ENCODE measurements around the gene GABRR2.
"Not testable (repeated sequence)": the region's sequence is repeated elsewhere in the genome, so short reads cannot be mapped to it uniquely, and the experiment has no call there.

GABRR2 gene

DNA sequence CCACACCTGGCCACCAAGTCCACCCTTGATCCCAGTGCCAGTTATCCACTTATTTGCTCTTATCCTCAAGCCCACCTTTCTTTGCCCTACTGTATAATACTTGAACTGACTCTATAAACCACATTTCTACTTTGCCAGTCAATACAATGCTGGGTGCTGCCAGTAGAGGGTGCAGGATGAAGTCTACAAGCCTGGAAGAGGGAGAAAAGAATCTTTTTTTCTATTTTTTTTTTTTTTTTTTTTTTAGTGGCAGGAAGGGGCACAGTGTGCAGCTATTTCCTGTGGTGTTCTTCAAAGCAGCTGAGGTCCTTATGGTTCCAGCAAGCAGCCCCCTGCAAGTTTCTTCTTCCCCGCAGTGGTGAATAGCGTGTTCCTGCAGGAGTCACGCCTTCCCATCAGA lies 75.8 kb downstream of the GABRR2 start:
- peaks cover 7% of the 10 kb centered on the region for H3K36me3 Mint-ChIP-seq
- H3K27ac Mint-ChIP-seq, result no peak overlapping the region
- peak overlapping the region; percentile 47 for H3K4me3 Mint-ChIP-seq
- peaks cover 25% of the 10 kb centered on the region for H3K4me1 Mint-ChIP-seq (ENCODE audit: low read depth)
- H3K9me3 Mint-ChIP-seq (ENCODE audit: low read depth), result no peaks in the 10 kb centered on the region
- H3K27me3 Mint-ChIP-seq, result peaks cover 4% of the 10 kb centered on the region

GRCh38 chr6:89237158-89237557 lies 77.9 kb downstream of the GABRR2 start:
- Mint-ChIP-seq H3K4me1 (ENCODE audit: low read depth) (peaks cover 24% of the 10 kb centered on the region), H3K36me3 (peaks cover 9% of the 10 kb centered on the region), H3K27ac (no peak overlapping the region), H3K27me3 (peaks cover 9% of the 10 kb centered on the region), H3K9me3 (ENCODE audit: low read depth) (no peaks in the 10 kb centered on the region), H3K4me3 (no peak overlapping the region)

GRCh38 chr6:89233605-89234004 lies 81.5 kb downstream of the GABRR2 start:
- not testable (repeated sequence) for H3K36me3 Mint-ChIP-seq; H3K9me3 Mint-ChIP-seq (ENCODE audit: low read depth); H3K27ac Mint-ChIP-seq
- peak overlapping the region; percentile 69 for H3K4me3 Mint-ChIP-seq
- peaks cover 10% of the 10 kb centered on the region for H3K4me1 Mint-ChIP-seq (ENCODE audit: low read depth)
- H3K27me3 Mint-ChIP-seq, result peaks cover 14% of the 10 kb centered on the region

DNA sequence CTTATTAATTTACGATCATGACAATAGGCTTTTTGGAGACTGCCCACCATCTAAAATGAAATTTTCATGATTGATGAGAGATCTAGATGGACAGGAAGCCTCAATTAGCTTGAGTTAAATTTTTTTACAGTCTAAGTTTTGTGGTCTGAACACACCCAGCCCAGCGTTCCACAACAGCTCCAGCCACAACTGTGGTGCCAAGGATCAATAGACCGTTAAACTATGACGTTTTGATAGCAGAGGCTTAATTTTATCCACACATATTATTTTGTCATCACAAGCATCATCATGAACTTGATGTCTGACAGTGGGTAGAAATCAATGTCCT lies 92.4 kb downstream of the GABRR2 start:
- H3K9me3 Mint-ChIP-seq (ENCODE audit: low read depth), result no peaks in the 10 kb centered on the region
- H3K27ac Mint-ChIP-seq, result no peak overlapping the region
- no peaks in the 10 kb centered on the region for H3K36me3 Mint-ChIP-seq
- H3K4me1 Mint-ChIP-seq (ENCODE audit: low read depth), result no peaks in the 10 kb centered on the region
- H3K4me3 Mint-ChIP-seq, result no peak overlapping the region
- no peaks in the 10 kb centered on the region for H3K27me3 Mint-ChIP-seq

DNA sequence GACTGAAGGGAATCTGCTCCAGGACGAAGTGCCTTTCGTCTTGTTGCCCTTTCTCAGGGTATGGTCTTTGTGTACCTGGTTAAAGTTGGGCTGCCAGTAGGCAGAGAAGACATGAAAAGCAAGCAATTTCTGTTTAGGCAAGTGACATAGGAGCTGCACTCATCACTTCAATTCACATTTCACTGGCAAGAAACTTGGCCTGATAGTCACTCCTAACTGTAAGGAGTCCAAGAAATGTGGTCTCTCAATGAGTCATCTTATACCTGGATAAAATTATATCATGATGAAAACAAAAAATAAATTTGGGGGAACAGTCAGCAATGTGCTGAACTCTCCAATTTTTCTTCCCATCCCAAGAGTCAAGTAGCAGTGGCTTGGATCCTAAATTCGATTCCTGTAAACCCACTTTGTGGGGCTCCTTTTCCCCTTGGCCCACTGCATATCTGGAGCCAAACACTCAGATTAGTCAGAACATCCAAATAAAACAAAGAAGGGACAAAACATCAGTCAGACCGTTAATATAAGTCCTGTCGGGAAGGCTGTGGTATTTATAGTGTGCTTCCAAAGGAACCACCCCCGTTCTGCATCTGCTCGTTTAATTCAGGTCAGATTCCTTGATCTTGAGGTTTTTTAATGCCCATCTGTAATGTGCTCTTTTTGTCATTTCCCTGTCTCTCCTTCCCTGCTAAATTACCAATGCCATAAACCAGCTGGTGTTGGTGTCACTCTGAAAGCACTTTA lies 93.0 kb downstream of the GABRR2 start:
- Mint-ChIP-seq H3K4me1 (ENCODE audit: low read depth) (no peaks in the 10 kb centered on the region), H3K36me3 (no peaks in the 10 kb centered on the region), H3K4me3 (no peak overlapping the region), H3K27me3 (no peaks in the 10 kb centered on the region), H3K9me3 (ENCODE audit: low read depth) (no peaks in the 10 kb centered on the region), H3K27ac (no peak overlapping the region)

DNA sequence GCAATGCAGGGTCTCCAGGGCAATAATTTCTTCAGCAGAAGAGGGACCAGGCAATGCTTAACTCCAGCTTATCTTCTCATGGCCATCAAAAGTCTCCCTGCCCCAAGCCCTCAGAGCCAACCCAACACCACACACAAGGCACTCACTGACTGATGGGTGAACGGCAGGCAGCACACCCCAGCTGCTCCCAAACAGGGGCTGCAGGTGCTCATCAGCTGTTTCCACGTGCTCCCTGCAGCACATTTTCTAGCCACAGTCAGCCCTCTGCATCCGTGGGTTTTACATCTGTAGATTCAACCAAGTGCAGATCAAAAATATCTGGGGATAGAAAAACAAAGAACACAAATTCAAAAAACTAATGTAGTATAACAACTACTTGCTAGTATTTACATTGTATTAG lies 94.0 kb downstream of the GABRR2 start:
- no peaks in the 10 kb centered on the region for H3K36me3 Mint-ChIP-seq
- H3K9me3 Mint-ChIP-seq (ENCODE audit: low read depth), result no peaks in the 10 kb centered on the region
- no peak overlapping the region for H3K4me3 Mint-ChIP-seq
- H3K4me1 Mint-ChIP-seq (ENCODE audit: low read depth), result no peaks in the 10 kb centered on the region
- H3K27me3 Mint-ChIP-seq, result no peaks in the 10 kb centered on the region
- no peak overlapping the region for H3K27ac Mint-ChIP-seq

GRCh38 chr6:89217299-89217910 lies 97.7 kb downstream of the GABRR2 start, which contains the start of gene GABRR1:
TSS of gene GABRR1 (minus strand) at chr6:89217358. CDS start at chr6:89217322, 36 bp downstream.
- no peaks in the 10 kb centered on the region for H3K9me3 Mint-ChIP-seq (ENCODE audit: low read depth)
- H3K4me1 Mint-ChIP-seq (ENCODE audit: low read depth), result no peaks in the 10 kb centered on the region
- peaks cover 1% of the 10 kb centered on the region for H3K27me3 Mint-ChIP-seq
- H3K27ac Mint-ChIP-seq, result no peak within 1 kb of the TSS
- H3K4me3 Mint-ChIP-seq, result no peak within 1 kb of the TSS
- H3K36me3 Mint-ChIP-seq, result no peaks in the 10 kb centered on the region

DNA sequence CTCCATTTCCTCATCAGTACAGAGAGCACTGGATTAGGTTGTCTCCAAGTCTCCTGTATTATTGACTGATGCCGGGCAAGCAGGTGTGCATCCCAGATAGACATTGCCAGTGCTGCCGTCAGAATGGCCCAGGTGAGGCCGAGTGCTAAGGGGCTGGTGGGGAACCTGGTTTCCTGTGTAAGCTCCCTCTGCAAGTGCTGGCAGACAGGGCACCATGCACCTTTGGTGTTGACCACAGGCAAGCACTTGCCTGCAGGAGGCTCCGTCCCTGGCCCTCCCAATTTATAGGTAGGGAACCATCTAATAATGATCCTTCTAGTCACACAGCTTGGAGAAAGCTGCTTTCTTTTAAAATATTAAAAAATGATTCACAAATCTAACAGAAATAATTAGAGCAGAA lies 98.7 kb downstream of the GABRR2 start:
- Mint-ChIP-seq H3K27ac (no peak overlapping the region), H3K9me3 (ENCODE audit: low read depth) (no peaks in the 10 kb centered on the region), H3K27me3 (peaks cover 5% of the 10 kb centered on the region), H3K4me1 (ENCODE audit: low read depth) (no peaks in the 10 kb centered on the region), H3K36me3 (no peaks in the 10 kb centered on the region), H3K4me3 (no peak overlapping the region)

GRCh38 chr6:89215391-89215790 lies 99.7 kb downstream of the GABRR2 start:
- H3K4me3 Mint-ChIP-seq, result no peak overlapping the region
- H3K36me3 Mint-ChIP-seq, result no peaks in the 10 kb centered on the region
- no peaks in the 10 kb centered on the region for H3K9me3 Mint-ChIP-seq (ENCODE audit: low read depth)
- peaks cover 8% of the 10 kb centered on the region for H3K27me3 Mint-ChIP-seq
- H3K4me1 Mint-ChIP-seq (ENCODE audit: low read depth), result no peaks in the 10 kb centered on the region
- H3K27ac Mint-ChIP-seq, result no peak overlapping the region

GRCh38 chr6:89214197-89214596 lies 100.9 kb downstream of the GABRR2 start:
- Mint-ChIP-seq H3K27me3 (peaks cover 8% of the 10 kb centered on the region), H3K9me3 (ENCODE audit: low read depth) (no peaks in the 10 kb centered on the region), H3K27ac (no peak overlapping the region), H3K4me3 (no peak overlapping the region), H3K36me3 (no peaks in the 10 kb centered on the region), H3K4me1 (ENCODE audit: low read depth) (no peaks in the 10 kb centered on the region)

DNA sequence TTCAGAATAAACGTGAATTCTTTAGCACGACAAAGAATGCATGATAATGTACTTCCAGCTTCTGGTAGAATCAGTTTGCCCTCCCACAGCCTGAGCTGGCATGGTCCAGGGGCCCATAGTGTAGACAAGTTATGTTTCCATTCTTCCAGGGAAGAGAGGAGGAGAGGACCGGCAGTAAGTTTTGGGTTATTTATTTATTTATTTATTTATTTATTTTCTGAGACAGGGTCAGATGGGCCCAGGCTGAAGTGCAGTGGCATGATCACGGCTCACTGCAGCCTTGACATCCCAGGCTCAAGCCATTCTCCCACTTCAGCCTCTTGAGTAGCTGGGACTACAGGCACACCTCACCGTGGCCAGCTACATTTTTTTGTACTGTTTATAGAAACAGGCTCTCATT lies 102.6 kb downstream of the GABRR2 start:
- Mint-ChIP-seq H3K4me3 (no peak overlapping the region), H3K27ac (no peak overlapping the region), H3K27me3 (peaks cover 8% of the 10 kb centered on the region), H3K4me1 (ENCODE audit: low read depth) (no peaks in the 10 kb centered on the region), H3K9me3 (ENCODE audit: low read depth) (no peaks in the 10 kb centered on the region), H3K36me3 (no peaks in the 10 kb centered on the region)

- no peaks in the 10 kb centered on the region for H3K36me3 Mint-ChIP-seq
These were observed 105.6 kb downstream of the GABRR2 start for GRCh38 chr6:89209457-89209856.

DNA sequence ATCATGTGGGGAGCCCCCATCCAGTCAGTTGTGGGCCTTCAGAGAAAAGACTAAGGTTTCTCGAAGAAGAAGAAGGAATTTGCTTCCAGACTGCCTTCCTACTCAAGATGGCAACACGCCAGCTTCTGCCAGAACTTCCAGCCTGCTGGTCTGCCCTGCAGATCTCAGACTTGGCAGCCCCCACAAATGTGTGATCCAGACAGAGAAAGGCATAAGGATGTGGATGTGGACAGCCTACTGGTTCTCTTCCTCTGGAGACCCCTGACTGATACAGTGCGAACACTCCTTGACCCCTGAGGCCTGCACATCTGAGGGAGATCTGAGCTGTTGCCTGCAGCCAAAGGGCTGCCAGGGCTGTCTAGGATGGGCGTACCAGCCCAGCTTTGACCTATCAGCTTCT lies 106.5 kb downstream of the GABRR2 start:
- Mint-ChIP-seq H3K36me3 (no peaks in the 10 kb centered on the region), H3K27me3 (peaks cover 8% of the 10 kb centered on the region), H3K4me1 (ENCODE audit: low read depth) (no peaks in the 10 kb centered on the region), H3K27ac (no peak overlapping the region), H3K4me3 (no peak overlapping the region), H3K9me3 (ENCODE audit: low read depth) (no peaks in the 10 kb centered on the region)

More at GRCh38 chr6:89209457-89209856, 105.6 kb downstream of the GABRR2 start:
- no peaks in the 10 kb centered on the region for H3K9me3 Mint-ChIP-seq (ENCODE audit: low read depth)
- peaks cover 8% of the 10 kb centered on the region for H3K27me3 Mint-ChIP-seq
- H3K4me3 Mint-ChIP-seq, result no peak overlapping the region
- no peaks in the 10 kb centered on the region for H3K4me1 Mint-ChIP-seq (ENCODE audit: low read depth)
- no peak overlapping the region for H3K27ac Mint-ChIP-seq
